GM23338 (cell line): ENCODE results near the gene RNF167. TPM values are rescaled to one million over a fixed set of nuclear protein-coding genes. Genes with fewer than 3 reads are reported as not detected.

Source experiments
- ATAC-seq: fragments of 200-7000 bp; cut with Tn5 transposase; 3 replicates; pipeline ENCODE4 v1.9.1; 2020
- DNase-seq: peaks from one replicate; pipeline ENCODE4 v3.0.0-alpha.2; 2015; ENCODE audit warnings: low spot score
- H2AFZ ChIP-seq: fragments of 200-600 bp; sonication (generic); 2 replicates; pipeline ENCODE4 v1.8.0; 2016; ENCODE audit warnings: antibody characterized with exemption, mild to moderate bottlenecking, moderate library complexity
- H3F3A ChIP-seq: fragments of 200-600 bp; sonication (generic); replicated peaks from 2 replicates; pipeline ENCODE4 v1.8.0; 2017; ENCODE audit warnings: antibody characterized with exemption, mixed run types, low read depth
- H3K27ac ChIP-seq: fragments of 200-600 bp; sonication (generic); 2 replicates; pipeline ENCODE4 v1.6.1; 2016; ENCODE audit warnings: low read depth
- H3K27me3 ChIP-seq: fragments of 200-600 bp; sonication (generic); 2 replicates; pipeline ENCODE4 v1.8.0; 2016; ENCODE audit warnings: mild to moderate bottlenecking, mixed run types, moderate library complexity; ENCODE audit not compliant: insufficient read depth
- H3K36me3 ChIP-seq: fragments of 200-600 bp; sonication (generic); 2 replicates; pipeline ENCODE4 v1.8.0; 2016; ENCODE audit warnings: mild to moderate bottlenecking; ENCODE audit not compliant: insufficient read depth
- H3K4me1 ChIP-seq: fragments of 200-600 bp; sonication (generic); 2 replicates; pipeline ENCODE4 v1.8.0; 2016; ENCODE audit warnings: mild to moderate bottlenecking, moderate library complexity; ENCODE audit not compliant: insufficient read depth
- H3K4me2 ChIP-seq: fragments of 200-600 bp; sonication (generic); 2 replicates; pipeline ENCODE4 v1.7.1; 2017; ENCODE audit warnings: mixed run types
- H3K4me3 ChIP-seq: fragments of 200-600 bp; sonication (generic); 2 replicates; pipeline ENCODE4 v1.6.1; 2016; ENCODE audit warnings: mixed run types
- H3K79me2 ChIP-seq: fragments of 200-600 bp; sonication (generic); replicated peaks from 2 replicates; pipeline ENCODE4 v1.8.0; 2017; ENCODE audit warnings: mild to moderate bottlenecking; ENCODE audit not compliant: insufficient read depth
- H3K9me2 ChIP-seq: fragments of 200-600 bp; sonication (generic); 2 replicates; pipeline ENCODE4 v1.8.0; 2017; ENCODE audit not compliant: insufficient read depth
- H4K20me1 ChIP-seq: fragments of 200-600 bp; sonication (generic); replicated peaks from 2 replicates; pipeline ENCODE4 v1.8.0; 2017; ENCODE audit warnings: mild to moderate bottlenecking; ENCODE audit not compliant: insufficient read depth
- H3K27ac Mint-ChIP-seq: 2 replicates; pipeline ENCODE4 v1.8.0; 2020; ENCODE audit warnings: inconsistent platforms, mild to moderate bottlenecking, moderate library complexity, mixed read lengths
- H3K27me3 Mint-ChIP-seq: 3 replicates; pipeline ENCODE4 v1.8.0; 2022; ENCODE audit warnings: low read depth, mild to moderate bottlenecking, moderate library complexity, mixed read lengths, inconsistent platforms; ENCODE audit not compliant: insufficient read depth, poor library complexity
- H3K36me3 Mint-ChIP-seq: 3 replicates; pipeline ENCODE4 v1.8.0; 2021; ENCODE audit warnings: low read depth, mild to moderate bottlenecking, inconsistent platforms, moderate library complexity, mixed read lengths
- H3K4me1 Mint-ChIP-seq: 3 replicates; pipeline ENCODE4 v1.8.0; 2020; ENCODE audit warnings: mild to moderate bottlenecking, inconsistent platforms, mixed read lengths
- H3K4me3 Mint-ChIP-seq: 3 replicates; pipeline ENCODE4 v1.8.0; 2021; ENCODE audit warnings: moderate library complexity, mild to moderate bottlenecking, inconsistent platforms, mixed read lengths
- H3K9me3 Mint-ChIP-seq: 3 replicates; pipeline ENCODE4 v1.8.0; 2020; ENCODE audit warnings: moderate library complexity, mild to moderate bottlenecking, inconsistent platforms, mixed read lengths
- CREB1 ChIP-seq: fragments of 250-450 bp; sonication (Bioruptor Pico); IDR thresholded peaks from 2 replicates; pipeline ENCODE4 v1.5.0; 2020; ENCODE audit warnings: low read depth, mild to moderate bottlenecking, moderate library complexity
- EZH2 ChIP-seq: fragments of 200-600 bp; sonication (generic); IDR thresholded peaks from one replicate; pipeline ENCODE4 v1.8.0; 2017; ENCODE audit warnings: antibody characterized with exemption, mild to moderate bottlenecking, low read depth; ENCODE audit not compliant: unreplicated experiment
- EZH2phosphoT487 ChIP-seq: fragments of 200-600 bp; sonication (generic); IDR thresholded peaks from one replicate; pipeline ENCODE4 v1.8.1; 2018; ENCODE audit warnings: antibody characterized with exemption; ENCODE audit not compliant: unreplicated experiment
- JUNB ChIP-seq: IDR thresholded peaks from one replicate; pipeline ENCODE4 v1.6.1; 2016; ENCODE audit warnings: antibody characterized with exemption; ENCODE audit not compliant: unreplicated experiment
- NANOG ChIP-seq: IDR thresholded peaks from 2 replicates; pipeline ENCODE4 v1.6.1; 2016; ENCODE audit warnings: antibody characterized with exemption, borderline replicate concordance
- POLR2AphosphoS5 ChIP-seq: IDR thresholded peaks from 2 replicates; pipeline ENCODE4 v1.6.1; 2016; ENCODE audit warnings: antibody characterized with exemption, low read depth
- STAT1 ChIP-seq: IDR thresholded peaks from one replicate; pipeline ENCODE4 v1.6.1; 2016; ENCODE audit warnings: antibody characterized with exemption; ENCODE audit not compliant: unreplicated experiment
- ZNF114 ChIP-seq: fragments of 250-450 bp; sonication (Bioruptor Pico); IDR thresholded peaks from 2 replicates; pipeline ENCODE4 v1.5.0; 2020; ENCODE audit warnings: mild to moderate bottlenecking, moderate library complexity
- ZNF331 ChIP-seq: fragments of 250-450 bp; sonication (Bioruptor Pico); IDR thresholded peaks from 2 replicates; pipeline ENCODE4 v1.5.0; 2020; ENCODE audit warnings: low read depth, mild to moderate bottlenecking, moderate library complexity
- polyA plus RNA-seq: library from polyadenylated mRNA; unstranded; fragments of >200 nt; fragmentation: Nextera tagmentation; extraction: Ambion mirVana; gene quantifications from 2 replicates; pipeline ENCODE4 v1.2.1, GENCODE V29; 2016
- total RNA-seq: library from RNA; depleted of rRNA; stranded (reverse); fragments of >200 nt; shearing (Covaris generic); gene quantifications from 2 replicates; pipeline ENCODE4 v1.2.3, GENCODE V29; 2014
- TF ChIP-seq, protein P1 (sequence below), 2 experiments: fragments of 200-600 bp in 1 of 2; sonication (generic) in 1 of 2; conservative IDR thresholded peaks; 2 replicates each; pipeline versions ENCODE4 v1.5.1 to v1.6.1; 2016 to 2017; ENCODE audit warnings: antibody characterized with exemption in 2 of 2, low read depth in 2 of 2, mild to moderate bottlenecking in 2 of 2, moderate library complexity in 1 of 2
- TF ChIP-seq, protein P2 (sequence below): IDR thresholded peaks from one replicate; pipeline ENCODE4 v1.6.1; 2018; ENCODE audit warnings: antibody characterized with exemption; ENCODE audit not compliant: unreplicated experiment
- TF ChIP-seq, protein P3 (sequence below): IDR thresholded peaks from 2 replicates; pipeline ENCODE4 v1.6.1; 2016; ENCODE audit warnings: antibody characterized with exemption

RNF167 gene
- total and polyA plus RNA-seq, 2 experiments from 2014 or later: 61.2 to 84.4 TPM

DNA sequence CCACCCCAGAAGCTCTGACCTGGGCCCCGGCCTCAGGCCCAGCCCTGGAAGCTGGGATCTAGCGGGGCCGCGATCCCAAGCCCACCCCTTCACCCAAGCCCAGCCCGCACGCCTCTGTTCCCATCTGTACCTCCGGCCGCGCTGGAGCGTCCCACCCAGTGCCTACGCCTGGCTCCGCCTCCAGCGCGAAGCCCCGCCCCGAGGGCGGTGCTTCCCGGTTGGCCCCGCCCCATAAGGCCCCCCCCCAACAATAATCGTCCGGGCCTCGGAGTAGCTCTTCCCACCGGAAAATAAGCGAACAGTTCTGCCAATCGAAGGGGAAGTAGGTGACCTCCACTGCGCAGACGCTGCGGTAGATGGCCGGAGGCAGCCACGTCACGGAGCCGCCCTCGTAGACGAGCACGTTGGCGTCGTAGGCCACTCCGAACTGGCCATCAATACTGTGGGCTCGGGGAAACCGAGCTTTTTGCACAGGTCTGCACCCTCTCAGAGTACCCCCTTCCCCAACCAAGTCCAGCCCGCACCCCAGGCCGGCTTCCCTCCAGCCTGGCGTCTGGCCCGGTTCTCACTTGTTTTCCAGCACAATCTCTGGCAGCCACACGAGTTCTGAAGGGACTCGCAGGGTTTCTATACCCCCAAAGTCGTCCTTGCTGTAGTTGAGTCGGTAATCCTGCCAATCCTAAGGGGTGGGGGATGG, 38.3 kb upstream of the RNF167 start:
- Histone ChIP-seq H3K4me3 (peak overlapping the region; percentile 77; the same call in 1 of the 2 replicates), H2AFZ (no peak overlapping the region), H3K4me2 (peak overlapping the region; percentile 95; the same call in 1 of the 2 replicates), H3K79me2 (no peaks in the 10 kb centered on the region), H3K27me3 (peaks cover 9% of the 10 kb centered on the region), H4K20me1 (no peaks in the 10 kb centered on the region), H3F3A (peaks cover 31% of the 10 kb centered on the region), H3K9me2 (no peaks in the 10 kb centered on the region), H3K27ac (no peak overlapping the region), H3K4me1 (0 out of 2 replicates have a peak, but pooled peaks cover 5% of the 10 kb centered on the region), H3K36me3 (no peaks in the 10 kb centered on the region; the same call in 1 of the 2 replicates)
- Mint-ChIP-seq H3K27ac (no peak overlapping the region), H3K4me3 (peak overlapping the region; percentile 85; the same call in 2 of the 3 replicates), H3K9me3 (no peaks in the 10 kb centered on the region), H3K4me1 (peaks cover 20% of the 10 kb centered on the region), H3K36me3 (no peaks in the 10 kb centered on the region; the same call in 2 of the 3 replicates), H3K27me3 (peaks cover 25% of the 10 kb centered on the region)
- peak; percentile 7 for ATAC-seq
- TF ChIP-seq EZH2phosphoT487 (no peak), NANOG (no peak), JUNB (no peak), ZNF331 (CRISPR knock-in tag) (no peak), STAT1 (no peak), POLR2AphosphoS5 (no peak)
- TF ChIP-seq, protein P1, sequence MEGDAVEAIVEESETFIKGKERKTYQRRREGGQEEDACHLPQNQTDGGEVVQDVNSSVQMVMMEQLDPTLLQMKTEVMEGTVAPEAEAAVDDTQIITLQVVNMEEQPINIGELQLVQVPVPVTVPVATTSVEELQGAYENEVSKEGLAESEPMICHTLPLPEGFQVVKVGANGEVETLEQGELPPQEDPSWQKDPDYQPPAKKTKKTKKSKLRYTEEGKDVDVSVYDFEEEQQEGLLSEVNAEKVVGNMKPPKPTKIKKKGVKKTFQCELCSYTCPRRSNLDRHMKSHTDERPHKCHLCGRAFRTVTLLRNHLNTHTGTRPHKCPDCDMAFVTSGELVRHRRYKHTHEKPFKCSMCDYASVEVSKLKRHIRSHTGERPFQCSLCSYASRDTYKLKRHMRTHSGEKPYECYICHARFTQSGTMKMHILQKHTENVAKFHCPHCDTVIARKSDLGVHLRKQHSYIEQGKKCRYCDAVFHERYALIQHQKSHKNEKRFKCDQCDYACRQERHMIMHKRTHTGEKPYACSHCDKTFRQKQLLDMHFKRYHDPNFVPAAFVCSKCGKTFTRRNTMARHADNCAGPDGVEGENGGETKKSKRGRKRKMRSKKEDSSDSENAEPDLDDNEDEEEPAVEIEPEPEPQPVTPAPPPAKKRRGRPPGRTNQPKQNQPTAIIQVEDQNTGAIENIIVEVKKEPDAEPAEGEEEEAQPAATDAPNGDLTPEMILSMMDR (conservative IDR thresholded peaks at IDR 0.05; ENCODE audit: low read depth in 2 of 2): no peak
- TF ChIP-seq, protein P2, sequence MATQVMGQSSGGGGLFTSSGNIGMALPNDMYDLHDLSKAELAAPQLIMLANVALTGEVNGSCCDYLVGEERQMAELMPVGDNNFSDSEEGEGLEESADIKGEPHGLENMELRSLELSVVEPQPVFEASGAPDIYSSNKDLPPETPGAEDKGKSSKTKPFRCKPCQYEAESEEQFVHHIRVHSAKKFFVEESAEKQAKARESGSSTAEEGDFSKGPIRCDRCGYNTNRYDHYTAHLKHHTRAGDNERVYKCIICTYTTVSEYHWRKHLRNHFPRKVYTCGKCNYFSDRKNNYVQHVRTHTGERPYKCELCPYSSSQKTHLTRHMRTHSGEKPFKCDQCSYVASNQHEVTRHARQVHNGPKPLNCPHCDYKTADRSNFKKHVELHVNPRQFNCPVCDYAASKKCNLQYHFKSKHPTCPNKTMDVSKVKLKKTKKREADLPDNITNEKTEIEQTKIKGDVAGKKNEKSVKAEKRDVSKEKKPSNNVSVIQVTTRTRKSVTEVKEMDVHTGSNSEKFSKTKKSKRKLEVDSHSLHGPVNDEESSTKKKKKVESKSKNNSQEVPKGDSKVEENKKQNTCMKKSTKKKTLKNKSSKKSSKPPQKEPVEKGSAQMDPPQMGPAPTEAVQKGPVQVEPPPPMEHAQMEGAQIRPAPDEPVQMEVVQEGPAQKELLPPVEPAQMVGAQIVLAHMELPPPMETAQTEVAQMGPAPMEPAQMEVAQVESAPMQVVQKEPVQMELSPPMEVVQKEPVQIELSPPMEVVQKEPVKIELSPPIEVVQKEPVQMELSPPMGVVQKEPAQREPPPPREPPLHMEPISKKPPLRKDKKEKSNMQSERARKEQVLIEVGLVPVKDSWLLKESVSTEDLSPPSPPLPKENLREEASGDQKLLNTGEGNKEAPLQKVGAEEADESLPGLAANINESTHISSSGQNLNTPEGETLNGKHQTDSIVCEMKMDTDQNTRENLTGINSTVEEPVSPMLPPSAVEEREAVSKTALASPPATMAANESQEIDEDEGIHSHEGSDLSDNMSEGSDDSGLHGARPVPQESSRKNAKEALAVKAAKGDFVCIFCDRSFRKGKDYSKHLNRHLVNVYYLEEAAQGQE: no peak
- DNase-seq: no peak

DNA sequence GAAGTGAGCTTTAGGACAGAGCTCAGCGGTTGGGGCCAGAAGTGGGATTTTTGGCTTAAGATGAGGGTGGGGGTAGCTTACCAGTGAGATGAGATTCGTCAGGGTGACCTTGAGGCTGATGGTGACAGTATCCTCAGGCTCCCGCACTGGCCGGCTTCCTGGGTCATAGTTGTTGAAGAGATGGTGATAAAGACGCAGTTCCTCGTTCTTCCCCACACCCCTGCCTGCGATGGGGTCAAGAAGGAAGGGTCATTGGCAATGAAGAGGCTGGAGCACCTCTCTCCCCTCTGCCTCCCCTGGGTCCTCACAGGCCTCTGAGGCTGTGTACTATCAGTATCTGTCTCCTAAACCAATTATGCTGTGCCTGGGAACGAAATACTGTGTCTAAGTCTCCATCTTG, 37.5 kb upstream of the RNF167 start:
- Histone ChIP-seq H3K36me3 (no peaks in the 10 kb centered on the region; the same call in 1 of the 2 replicates), H3F3A (peaks cover 29% of the 10 kb centered on the region), H4K20me1 (no peaks in the 10 kb centered on the region), H3K27ac (no peak overlapping the region), H3K4me1 (0 out of 2 replicates have a peak, but pooled peaks cover 5% of the 10 kb centered on the region), H3K27me3 (peaks cover 9% of the 10 kb centered on the region), H3K4me3 (no peak overlapping the region), H3K79me2 (no peaks in the 10 kb centered on the region), H3K9me2 (no peaks in the 10 kb centered on the region), H2AFZ (no peak overlapping the region), H3K4me2 (no peak overlapping the region)
- Mint-ChIP-seq H3K9me3 (no peaks in the 10 kb centered on the region), H3K27me3 (peaks cover 25% of the 10 kb centered on the region), H3K36me3 (no peaks in the 10 kb centered on the region), H3K27ac (no peak overlapping the region), H3K4me1 (peaks cover 15% of the 10 kb centered on the region), H3K4me3 (no peak overlapping the region; the same call in 2 of the 3 replicates)
- ATAC-seq (no peak), DNase-seq (no peak)
- TF ChIP-seq, protein P1 (conservative IDR thresholded peaks at IDR 0.05; ENCODE audit: low read depth in 2 of 2): no peak
- TF ChIP-seq ZNF114 (CRISPR knock-in tag) (no peak), ZNF331 (CRISPR knock-in tag) (no peak), JUNB (no peak), STAT1 (no peak), CREB1 (CRISPR knock-in tag) (no peak), NANOG (no peak), EZH2 (no peak)
- TF ChIP-seq, protein P3, sequence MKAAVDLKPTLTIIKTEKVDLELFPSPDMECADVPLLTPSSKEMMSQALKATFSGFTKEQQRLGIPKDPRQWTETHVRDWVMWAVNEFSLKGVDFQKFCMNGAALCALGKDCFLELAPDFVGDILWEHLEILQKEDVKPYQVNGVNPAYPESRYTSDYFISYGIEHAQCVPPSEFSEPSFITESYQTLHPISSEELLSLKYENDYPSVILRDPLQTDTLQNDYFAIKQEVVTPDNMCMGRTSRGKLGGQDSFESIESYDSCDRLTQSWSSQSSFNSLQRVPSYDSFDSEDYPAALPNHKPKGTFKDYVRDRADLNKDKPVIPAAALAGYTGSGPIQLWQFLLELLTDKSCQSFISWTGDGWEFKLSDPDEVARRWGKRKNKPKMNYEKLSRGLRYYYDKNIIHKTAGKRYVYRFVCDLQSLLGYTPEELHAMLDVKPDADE: no peak
